NOMO-1 (cell line): Measurements from ENCODE around the gene LCE4A.

ENCODE experiments used
- DNase-seq, 2 experiments: peaks; one replicate each; lab custom pipeline; 2025; ENCODE audit not compliant: unreplicated experiment in 2 of 2; lab: John Stamatoyannopoulos, UW

LCE4A gene

DNA sequence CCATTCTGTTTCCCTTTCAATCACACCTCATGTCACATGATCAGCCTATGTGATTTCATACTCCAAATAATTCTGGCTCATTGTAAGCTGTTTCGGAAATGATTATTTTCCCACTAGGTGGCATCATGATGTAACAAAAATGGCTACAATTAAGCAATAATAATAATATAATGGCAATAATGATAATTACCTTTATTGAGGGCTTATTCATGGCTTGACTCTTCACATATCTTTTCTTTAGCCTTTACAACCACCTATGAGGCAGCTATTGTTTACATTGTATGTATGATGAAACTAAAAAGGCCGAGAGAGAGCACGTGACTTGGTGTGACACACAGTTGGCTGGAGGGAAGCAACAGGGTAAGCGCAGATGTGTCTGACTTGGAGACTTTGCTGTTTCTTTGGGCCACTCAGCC, 37.3 kb downstream of the LCE4A start:
- DNase-seq, result peak in 1 of 2 experiments; percentile 22

GRCh38 chr1:152745765-152746444, 37.9 kb downstream of the LCE4A start:
- no peak for DNase-seq

DNA sequence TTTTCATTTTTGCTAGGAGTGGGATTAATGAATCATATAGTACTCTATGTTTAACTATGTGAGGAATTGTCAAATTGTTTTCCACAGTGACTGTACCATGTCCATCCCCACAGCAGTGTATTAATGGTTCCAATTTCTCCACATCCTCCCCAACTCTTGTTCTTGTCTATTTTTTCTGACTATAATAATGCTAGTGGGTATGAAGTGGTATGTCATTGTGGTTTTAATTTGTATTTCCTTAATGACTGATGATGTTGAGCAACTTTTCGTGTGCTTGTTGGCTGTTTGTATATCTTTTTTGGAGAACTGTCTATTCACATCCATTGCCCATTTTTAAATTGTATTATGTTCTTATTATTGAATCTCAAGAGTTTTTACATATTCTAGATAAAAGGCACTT, 39.9 kb downstream of the LCE4A start:
- no peak for DNase-seq

- DNase-seq, result no peak
Observed at GRCh38 chr1:152752225-152752624, 44.3 kb downstream of the LCE4A start.

- no peak for DNase-seq
Observed at GRCh38 chr1:152753586-152753985, 45.6 kb downstream of the LCE4A start.

DNA sequence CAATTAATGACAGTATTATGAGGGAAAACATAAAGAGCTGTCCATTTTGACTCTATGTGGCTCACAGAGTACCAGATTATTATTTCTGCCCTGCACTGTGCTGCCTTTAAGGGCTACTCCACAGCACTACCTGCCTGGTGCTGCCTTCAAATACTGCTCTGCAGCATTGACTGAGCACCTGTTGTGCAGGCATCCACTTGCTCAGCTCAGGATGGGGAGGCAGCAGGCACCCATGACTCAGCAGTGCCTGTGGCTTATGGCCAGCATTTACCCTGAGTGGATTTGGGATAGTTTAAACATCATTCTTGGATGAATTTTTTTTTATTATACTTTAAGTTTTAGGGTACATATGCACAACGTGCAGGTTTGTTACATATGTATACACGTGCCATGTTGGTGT, 48.9 kb downstream of the LCE4A start:
- DNase-seq, result no peak

GRCh38 chr1:152757747-152758146, 49.8 kb downstream of the LCE4A start, which contains the start of gene KPRP:
Gene KPRP, plus strand, starts transcription at chr1:152758025. Its CDS starts 1,564 bp downstream, at chr1:152759589.
- no peak for DNase-seq

DNA sequence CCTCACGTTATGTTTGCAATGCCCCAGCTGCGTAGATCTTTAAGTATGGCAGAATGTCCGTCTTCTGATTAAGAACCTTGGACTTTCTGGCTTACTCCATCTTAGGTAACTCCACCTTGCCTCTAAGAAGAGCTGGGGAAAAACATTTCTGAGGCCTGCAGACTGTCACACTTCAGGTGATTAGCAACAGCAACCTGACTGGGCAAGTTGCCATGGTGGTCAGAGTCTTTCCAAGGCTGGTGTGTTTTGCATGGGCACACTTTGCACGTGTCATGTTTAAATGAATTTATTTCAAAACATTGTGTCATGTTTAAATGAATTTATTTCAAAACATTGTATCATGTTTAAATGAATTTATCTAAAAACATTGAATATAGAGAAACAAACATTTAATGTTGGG, 50.7 kb downstream of the LCE4A start:
- no peak for DNase-seq
